CD8-positive, alpha-beta memory T cell (primary cell): ENCODE measurements around the gene NKX2-4. TPM values are rescaled to one million over a fixed set of nuclear protein-coding genes. Genes with fewer than 3 reads are reported as not detected.

ENCODE experiments used
- CTCF ChIA-PET: fragments of 350-600 bp; sonication (Branson Sonifier 250); formaldehyde crosslinking; loops from one replicate; lab custom pipeline; 2021; ENCODE audit warnings: antibody characterized with exemption; lab: Charles Lee
- POLR2A ChIA-PET: fragments of 350-600 bp; sonication (Branson Sonifier 250); formaldehyde crosslinking; loops from one replicate; lab custom pipeline; 2021; ENCODE audit warnings: antibody characterized with exemption; lab: Charles Lee
- DNase-seq, 5 donors: peaks; one replicate each; pipeline versions ENCODE4 v3.0.0 to v3.0.0-alpha.2; 2020 to 2022; ENCODE audit warnings: mixed read lengths in 1 of 5
- H3K27ac ChIP-seq: one replicate; pipeline ENCODE4 v1.7.0; 2013; ENCODE audit warnings: low read depth, mild to moderate bottlenecking, low read length, moderate library complexity
- H3K27me3 ChIP-seq: 2 replicates; pipeline ENCODE4 v1.7.0; 2013; ENCODE audit warnings: low read length, mild to moderate bottlenecking; ENCODE audit not compliant: insufficient read depth, poor library complexity, severe bottlenecking
- H3K36me3 ChIP-seq: 2 replicates; pipeline ENCODE4 v1.7.0; 2013; ENCODE audit warnings: mild to moderate bottlenecking, low read length, moderate library complexity; ENCODE audit not compliant: insufficient read depth
- H3K4me1 ChIP-seq: 2 replicates; pipeline ENCODE4 v1.7.0; 2013; ENCODE audit warnings: mild to moderate bottlenecking, low read length, moderate library complexity; ENCODE audit not compliant: insufficient read depth
- H3K4me3 ChIP-seq: 2 replicates; pipeline ENCODE4 v1.7.0; 2013; ENCODE audit warnings: mild to moderate bottlenecking, low read length
- H3K9me3 ChIP-seq: 2 replicates; pipeline ENCODE4 v1.7.0; 2013; ENCODE audit warnings: mild to moderate bottlenecking, low read length
- H3K27ac Mint-ChIP-seq, 8 donors: one replicate each; pipeline ENCODE4 v1.8.0; 2020 to 2021; ENCODE audit warnings: mixed read lengths in 8 of 8, mild to moderate bottlenecking in 6 of 8, inconsistent platforms in 3 of 8, moderate library complexity in 3 of 8
- H3K27me3 Mint-ChIP-seq, 2 donors: one replicate each; pipeline ENCODE4 v1.8.0; 2020 to 2021; ENCODE audit warnings: mixed read lengths in 2 of 2, mild to moderate bottlenecking in 1 of 2, moderate library complexity in 1 of 2
- H3K36me3 Mint-ChIP-seq, 3 donors: one replicate each; pipeline ENCODE4 v1.8.0; 2020 to 2021; ENCODE audit warnings: mixed read lengths in 3 of 3, inconsistent platforms in 1 of 3, mild to moderate bottlenecking in 1 of 3
- H3K4me1 Mint-ChIP-seq, 3 donors: one replicate each; pipeline ENCODE4 v1.8.0; 2020 to 2021; ENCODE audit warnings: mixed read lengths in 3 of 3, inconsistent platforms in 1 of 3, mild to moderate bottlenecking in 1 of 3
- H3K4me3 Mint-ChIP-seq, 7 donors: one replicate each; pipeline ENCODE4 v1.8.0; 2020 to 2021; ENCODE audit warnings: mixed read lengths in 7 of 7, mild to moderate bottlenecking in 6 of 7, moderate library complexity in 4 of 7, inconsistent platforms in 2 of 7
- H3K9me3 Mint-ChIP-seq, 5 donors: one replicate each; pipeline ENCODE4 v1.8.0; 2020 to 2022; ENCODE audit warnings: mixed read lengths in 5 of 5, mild to moderate bottlenecking in 3 of 5, moderate library complexity in 2 of 5, inconsistent platforms in 1 of 5
- polyA plus RNA-seq: library from polyadenylated mRNA; unstranded; fragments of 300-500 nt; fragmentation: Illumina TruSeq; gene quantifications from one replicate; pipeline ENCODE4 v1.2.3, GENCODE V29; 2021
- total RNA-seq, 2 experiments: library from RNA; stranded (reverse); gene quantifications; one replicate each; pipeline ENCODE4 v1.2.3, GENCODE V29; 2021

NKX2-4 gene
- total and polyA plus RNA-seq, 3 experiments from 2014 or later, result not detected

DNA sequence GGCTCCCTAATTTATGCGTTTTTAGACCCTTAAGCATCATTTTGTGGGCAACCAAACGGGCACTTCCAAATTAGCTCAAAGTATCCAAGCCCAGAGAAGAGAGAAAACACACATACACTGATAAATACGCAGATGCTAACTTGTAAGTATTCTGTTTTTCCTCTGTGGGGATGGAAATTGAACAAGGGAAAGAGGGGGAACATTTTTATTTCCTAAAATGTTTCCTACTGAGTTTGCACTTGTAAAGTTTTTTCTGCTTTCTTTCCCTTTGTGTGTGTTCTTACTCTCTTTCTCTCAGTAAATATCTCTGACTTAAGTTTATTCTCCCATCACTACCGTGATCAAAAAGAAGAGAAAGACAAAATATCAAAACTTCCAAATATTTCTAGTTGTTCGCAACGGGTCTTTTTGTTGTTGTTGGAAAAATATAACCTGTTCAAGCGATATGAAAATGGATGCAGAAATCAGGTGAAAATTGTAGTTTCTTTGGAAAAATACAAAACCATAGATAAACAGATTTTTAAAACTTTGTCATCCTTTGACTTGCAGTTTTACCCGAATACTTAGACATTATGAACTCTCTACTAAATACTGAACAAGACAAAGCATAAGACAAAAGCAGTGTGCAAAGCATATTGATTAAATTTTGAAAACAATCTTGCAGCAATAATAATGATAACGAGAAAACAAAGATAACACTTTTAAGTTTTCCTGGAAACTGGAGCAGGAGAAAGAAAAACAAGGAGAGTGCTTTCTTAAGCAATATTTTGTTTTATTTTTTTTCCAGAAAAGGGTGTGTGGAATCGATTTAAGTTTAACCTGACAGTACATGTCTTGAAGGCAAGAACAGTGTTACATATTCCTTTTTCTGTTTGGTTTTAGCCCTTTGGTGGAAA lies 1.0 kb upstream of the NKX2-4 start:
- Mint-ChIP-seq H3K4me1 (peaks cover 10 to 11% (median 11%) of the 10 kb centered on the region in 3 donors), H3K27me3 (peaks cover 64 to 74% of the 10 kb centered on the region in 2 donors), H3K27ac (peak overlapping the region in 2 of 8 donors; percentile 17 to 51), H3K36me3 (peaks cover 0 to 3% (median 0%) of the 10 kb centered on the region in 3 donors), H3K9me3 (peaks cover 16 to 29% (median 23%) of the 10 kb centered on the region in 5 donors), H3K4me3 (peak overlapping the region in 6 of 7 donors; percentile 41 to 75 (median 67))
- ChIA-PET POLR2A (no interaction called here), CTCF (no interaction called here)
- Histone ChIP-seq H3K9me3 (no peaks in the 10 kb centered on the region), H3K4me1 (peaks cover 10% of the 10 kb centered on the region), H3K36me3 (no peaks in the 10 kb centered on the region), H3K4me3 (no peak overlapping the region), H3K27ac (no peak overlapping the region), H3K27me3 (peaks cover 61% of the 10 kb centered on the region)
- DNase-seq, result no peak

DNA sequence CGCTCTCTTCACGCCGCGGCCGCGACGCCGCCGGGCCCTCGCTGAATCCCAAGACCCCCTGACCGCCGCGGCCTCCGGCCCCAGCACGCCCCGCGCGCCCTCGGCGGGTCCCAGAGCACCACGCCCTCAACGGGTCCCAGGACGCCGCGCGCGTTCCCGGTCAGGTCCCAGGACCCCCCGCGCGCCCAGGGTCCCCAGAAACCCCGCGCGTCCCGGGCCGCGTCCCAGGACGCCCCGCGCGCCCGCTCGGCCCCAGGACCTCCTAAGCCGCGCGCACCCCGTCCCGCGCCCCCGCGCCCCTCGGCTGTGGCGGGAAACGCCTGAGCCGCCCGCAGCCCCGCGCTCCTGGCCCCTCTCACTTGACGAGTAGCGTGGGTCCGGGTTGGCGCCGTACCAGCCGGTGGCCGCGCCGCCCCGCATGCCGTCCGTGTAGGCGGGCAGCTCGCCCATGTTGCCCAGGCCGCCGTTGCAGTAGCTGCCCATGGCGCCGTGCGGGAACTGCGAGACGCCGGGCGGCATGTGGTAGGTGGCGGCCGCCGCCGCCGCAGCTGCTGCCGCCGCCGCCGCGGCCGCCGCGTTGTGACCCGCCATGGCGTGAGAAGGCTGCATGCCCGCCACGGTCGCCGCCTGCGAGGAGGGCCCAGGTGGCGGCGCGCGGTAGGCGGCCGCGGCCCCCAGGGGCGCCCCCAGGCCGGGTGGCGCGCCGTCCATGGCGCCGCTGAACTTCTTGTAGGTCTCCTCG lies 556 bp downstream of the NKX2-4 start:
- POLR2A ChIA-PET, result no interaction called here
- Mint-ChIP-seq H3K4me1 (peaks cover 17 to 19% (median 19%) of the 10 kb centered on the region in 3 donors), H3K9me3 (peaks cover 16 to 32% (median 28%) of the 10 kb centered on the region in 5 donors), H3K36me3 (peaks cover 0 to 3% (median 3%) of the 10 kb centered on the region in 3 donors), H3K27ac (no peak overlapping the region), H3K4me3 (no peak overlapping the region), H3K27me3 (peaks cover 68 to 78% of the 10 kb centered on the region in 2 donors)
- peaks cover 15% of the 10 kb centered on the region for H3K4me1 ChIP-seq
- CTCF ChIA-PET, result interaction anchor here (1.6 kb wide), 1 partner anchor 109 kb away, joined by 3 read pairs; no protein-coding TSS in a partner anchor
- H3K27ac ChIP-seq, result no peak overlapping the region
- no peak overlapping the region for H3K4me3 ChIP-seq
- H3K36me3 ChIP-seq, result no peaks in the 10 kb centered on the region
- H3K27me3 ChIP-seq, result peaks cover 75% of the 10 kb centered on the region
- peak in 1 of 5 donors; percentile 22 for DNase-seq
- no peaks in the 10 kb centered on the region for H3K9me3 ChIP-seq

DNA sequence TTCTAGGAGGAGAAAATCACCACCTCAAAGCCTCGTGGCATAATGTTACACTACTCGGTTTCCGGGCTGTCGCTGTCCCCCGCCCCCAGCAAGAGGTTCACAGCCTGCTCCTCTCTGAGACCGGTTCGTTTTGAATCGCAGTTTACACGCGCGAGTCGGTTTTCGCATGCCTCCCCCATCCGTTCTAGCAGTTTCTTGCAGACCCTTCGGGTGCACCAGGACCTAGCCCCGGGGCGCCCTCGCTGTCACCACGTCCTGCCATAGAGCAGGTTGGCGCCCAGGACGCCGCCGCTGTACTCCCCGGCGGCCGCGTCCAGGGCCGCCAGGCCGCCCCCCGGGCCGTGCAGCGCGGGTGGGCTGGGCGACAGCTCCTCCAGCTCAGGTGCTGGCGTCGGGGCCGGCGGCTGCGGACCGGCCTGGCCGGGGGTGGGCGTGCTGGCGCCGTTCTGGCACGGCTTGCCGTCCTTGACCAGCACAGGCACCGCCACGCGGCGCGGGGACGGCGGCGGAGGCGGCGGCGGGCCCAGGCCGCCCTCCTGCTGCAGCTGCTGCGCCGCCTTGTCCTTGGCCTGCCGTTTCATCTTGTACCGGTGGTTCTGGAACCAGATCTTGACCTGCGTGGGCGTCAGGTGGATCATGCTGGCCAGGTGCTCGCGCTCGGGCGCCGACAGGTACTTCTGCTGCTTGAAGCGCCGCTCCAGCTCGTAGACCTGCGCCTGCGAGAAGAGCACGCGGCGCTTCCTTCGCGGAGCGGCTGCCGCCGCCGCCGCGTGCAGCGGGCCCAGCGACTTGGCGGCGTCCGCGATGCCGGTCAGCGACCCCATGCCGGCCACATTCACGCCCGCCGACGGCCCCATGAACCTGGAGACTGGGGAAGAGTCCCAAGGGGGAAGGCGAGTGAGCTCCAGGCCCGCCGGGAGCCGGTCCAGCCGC lies 1.4 kb downstream of the NKX2-4 start:
- Mint-ChIP-seq H3K9me3 (peaks cover 16 to 29% (median 29%) of the 10 kb centered on the region in 5 donors), H3K4me1 (peaks cover 19 to 21% (median 21%) of the 10 kb centered on the region in 3 donors), H3K36me3 (peaks cover under 1 to 6% (median 5%) of the 10 kb centered on the region in 3 donors), H3K27me3 (peaks cover 73 to 77% of the 10 kb centered on the region in 2 donors), H3K27ac (peak overlapping the region in 4 of 8 donors; percentile 4 to 82 (median 38)), H3K4me3 (peak overlapping the region; percentile 66 to 77 (median 74))
- peak; percentile 18 to 77 (median 52) for DNase-seq
- ChIA-PET CTCF (interaction anchor here (1.6 kb wide), 1 partner anchor 109 kb away, joined by 3 read pairs; no protein-coding TSS in a partner anchor), POLR2A (no interaction called here)
- Histone ChIP-seq H3K4me3 (no peak overlapping the region), H3K9me3 (no peaks in the 10 kb centered on the region), H3K36me3 (no peaks in the 10 kb centered on the region), H3K27me3 (peaks cover 76% of the 10 kb centered on the region), H3K4me1 (peaks cover 16% of the 10 kb centered on the region), H3K27ac (no peak overlapping the region)

DNA sequence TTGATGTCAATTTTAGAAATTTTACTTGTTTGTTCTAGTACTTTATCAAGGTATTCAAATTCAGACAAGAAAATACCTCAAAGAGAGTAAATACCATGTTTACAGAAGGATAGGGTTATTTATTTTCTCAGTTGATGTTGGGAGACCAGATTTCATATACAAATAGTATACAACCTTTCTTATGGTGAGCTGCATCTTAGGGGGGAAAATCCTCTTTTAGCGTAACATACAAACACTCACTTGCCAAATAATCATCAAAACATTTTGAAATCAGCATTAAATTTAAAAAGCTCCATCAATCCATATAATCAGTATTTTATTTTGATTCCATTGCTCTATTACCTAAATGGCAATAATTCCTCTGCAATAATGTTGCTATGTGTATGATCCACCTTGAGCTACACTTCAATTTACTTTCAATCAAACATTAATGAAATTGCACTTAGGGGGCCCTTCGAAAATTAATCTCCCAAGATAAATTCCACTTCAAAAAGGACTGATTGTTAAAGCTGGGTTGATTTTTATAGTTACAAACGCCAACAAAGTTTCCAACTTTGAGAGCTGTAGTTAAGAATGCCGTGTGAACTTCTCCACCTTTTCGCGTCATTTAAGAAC lies 2.2 kb downstream of the NKX2-4 start:
- Mint-ChIP-seq H3K27me3 (peaks cover 66 to 72% of the 10 kb centered on the region in 2 donors), H3K4me1 (peaks cover 19 to 21% (median 21%) of the 10 kb centered on the region in 3 donors), H3K9me3 (peaks cover 16 to 29% (median 25%) of the 10 kb centered on the region in 5 donors), H3K27ac (peak overlapping the region in 3 of 8 donors; percentile 4 to 82 (median 35)), H3K4me3 (peak overlapping the region; percentile 66 to 77 (median 74)), H3K36me3 (peaks cover 5 to 10% (median 5%) of the 10 kb centered on the region in 3 donors)
- Histone ChIP-seq H3K27me3 (peaks cover 69% of the 10 kb centered on the region), H3K4me1 (peaks cover 16% of the 10 kb centered on the region), H3K4me3 (no peak overlapping the region), H3K27ac (no peak overlapping the region), H3K36me3 (no peaks in the 10 kb centered on the region), H3K9me3 (no peaks in the 10 kb centered on the region)
- CTCF ChIA-PET, result interaction anchor here (1.6 kb wide), 1 partner anchor 110 kb away, joined by 3 read pairs; no protein-coding TSS in a partner anchor
- POLR2A ChIA-PET, result no interaction called here
- DNase-seq, result no peak

- no peaks in the 10 kb centered on the region for H3K36me3 ChIP-seq
- H3K9me3 Mint-ChIP-seq, result peaks cover 16 to 27% (median 25%) of the 10 kb centered on the region in 5 donors
- H3K36me3 Mint-ChIP-seq, result peaks cover 5 to 13% (median 8%) of the 10 kb centered on the region in 3 donors
- POLR2A ChIA-PET, result no interaction called here
- CTCF ChIA-PET, result no interaction called here
- H3K4me1 Mint-ChIP-seq, result peaks cover 19 to 21% (median 21%) of the 10 kb centered on the region in 3 donors
- H3K4me1 ChIP-seq, result peaks cover 16% of the 10 kb centered on the region
- peaks cover 63 to 68% of the 10 kb centered on the region in 2 donors for H3K27me3 Mint-ChIP-seq
- DNase-seq, result no peak
- H3K27ac ChIP-seq, result no peak overlapping the region
- no peak overlapping the region for H3K4me3 Mint-ChIP-seq
- no peak overlapping the region for H3K4me3 ChIP-seq
- peaks cover 63% of the 10 kb centered on the region for H3K27me3 ChIP-seq
- H3K9me3 ChIP-seq, result no peaks in the 10 kb centered on the region
- peak overlapping the region in 1 of 8 donors; percentile 35 for H3K27ac Mint-ChIP-seq
These were observed 2.8 kb downstream of the NKX2-4 start for GRCh38 chr20:21394551-21394950.

DNA sequence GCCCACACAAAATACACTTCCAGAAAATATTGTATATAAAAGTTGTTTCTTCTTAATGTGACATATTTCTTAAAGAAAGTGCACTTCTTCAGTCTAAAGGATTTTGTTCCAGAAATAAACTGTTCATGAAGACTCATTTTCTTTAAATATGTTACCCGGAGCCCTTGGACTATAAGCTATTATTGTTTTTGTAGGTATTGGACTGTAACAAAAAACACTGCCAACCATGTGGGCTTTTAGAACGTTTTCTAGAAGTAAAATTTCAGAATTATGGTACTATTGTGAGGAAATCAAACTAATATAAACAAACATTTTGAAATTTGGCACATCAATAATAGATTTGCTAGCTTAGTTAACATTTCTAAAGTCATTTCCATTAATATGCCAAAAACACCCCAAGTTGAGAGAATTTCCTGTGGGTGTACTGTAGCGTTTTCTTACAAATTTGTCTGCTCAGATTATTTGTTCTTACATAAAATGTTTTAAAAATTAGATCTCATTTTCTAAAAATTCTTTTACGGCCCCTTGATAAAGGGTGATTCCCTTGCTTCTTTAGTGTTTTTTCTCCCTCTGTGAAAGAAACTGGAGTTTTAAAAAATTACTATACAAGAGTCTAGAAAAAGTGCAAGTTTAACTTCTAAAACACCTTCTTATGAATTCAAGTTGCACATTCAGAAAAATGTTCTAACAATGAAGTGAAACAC lies 3.4 kb downstream of the NKX2-4 start:
- Histone ChIP-seq H3K9me3 (no peaks in the 10 kb centered on the region), H3K27ac (no peak overlapping the region), H3K4me1 (peaks cover 16% of the 10 kb centered on the region), H3K36me3 (peaks cover 5% of the 10 kb centered on the region), H3K27me3 (peaks cover 57% of the 10 kb centered on the region), H3K4me3 (no peak overlapping the region)
- POLR2A ChIA-PET, result no interaction called here
- Mint-ChIP-seq H3K9me3 (peaks cover 11 to 23% (median 20%) of the 10 kb centered on the region in 5 donors), H3K4me1 (peaks cover 19 to 21% (median 21%) of the 10 kb centered on the region in 3 donors), H3K36me3 (peaks cover 5 to 14% (median 11%) of the 10 kb centered on the region in 3 donors), H3K27ac (no peak overlapping the region), H3K4me3 (no peak overlapping the region), H3K27me3 (peaks cover 57 to 62% of the 10 kb centered on the region in 2 donors)
- DNase-seq, result no peak
- CTCF ChIA-PET, result no interaction called here
